Measurements from ENCODE around the gene KCNK6. TPM values are rescaled to one million over a fixed set of nuclear protein-coding genes. Genes with fewer than 3 reads are reported as not detected.

The KCNK6 gene
- total and polyA plus RNA-seq, 3 donors from 2014 or later = 2.3 to 3.5 (median 3.4) TPM

DNA sequence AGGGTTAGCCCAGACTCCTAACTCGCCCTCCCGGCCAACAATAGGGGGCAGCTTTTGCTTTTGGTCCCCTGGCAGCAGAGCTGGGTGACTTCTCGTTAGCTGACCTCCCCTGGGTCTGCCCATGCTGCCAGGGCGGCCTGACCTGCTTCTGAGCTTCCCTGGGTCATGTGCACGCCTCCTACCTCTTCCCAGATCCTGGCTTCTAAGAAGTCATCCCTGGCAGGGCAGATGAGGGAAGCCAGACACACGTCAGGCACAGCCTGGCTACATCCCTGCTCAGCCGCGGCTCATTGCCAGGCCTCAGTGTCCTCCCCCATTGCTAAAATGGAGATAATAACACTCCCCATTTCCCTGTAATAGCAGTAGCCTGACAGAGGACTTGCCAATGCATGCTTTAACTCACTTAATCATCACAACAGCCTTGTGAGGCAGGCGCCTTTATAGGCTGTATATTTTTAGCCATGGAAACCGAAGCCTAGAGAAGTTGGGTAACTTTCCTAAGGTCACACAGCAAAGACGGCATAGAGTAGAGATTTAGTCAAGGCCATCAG lies 2.1 kb downstream of the KCNK6 start:
- TF ChIP-seq, protein P1, sequence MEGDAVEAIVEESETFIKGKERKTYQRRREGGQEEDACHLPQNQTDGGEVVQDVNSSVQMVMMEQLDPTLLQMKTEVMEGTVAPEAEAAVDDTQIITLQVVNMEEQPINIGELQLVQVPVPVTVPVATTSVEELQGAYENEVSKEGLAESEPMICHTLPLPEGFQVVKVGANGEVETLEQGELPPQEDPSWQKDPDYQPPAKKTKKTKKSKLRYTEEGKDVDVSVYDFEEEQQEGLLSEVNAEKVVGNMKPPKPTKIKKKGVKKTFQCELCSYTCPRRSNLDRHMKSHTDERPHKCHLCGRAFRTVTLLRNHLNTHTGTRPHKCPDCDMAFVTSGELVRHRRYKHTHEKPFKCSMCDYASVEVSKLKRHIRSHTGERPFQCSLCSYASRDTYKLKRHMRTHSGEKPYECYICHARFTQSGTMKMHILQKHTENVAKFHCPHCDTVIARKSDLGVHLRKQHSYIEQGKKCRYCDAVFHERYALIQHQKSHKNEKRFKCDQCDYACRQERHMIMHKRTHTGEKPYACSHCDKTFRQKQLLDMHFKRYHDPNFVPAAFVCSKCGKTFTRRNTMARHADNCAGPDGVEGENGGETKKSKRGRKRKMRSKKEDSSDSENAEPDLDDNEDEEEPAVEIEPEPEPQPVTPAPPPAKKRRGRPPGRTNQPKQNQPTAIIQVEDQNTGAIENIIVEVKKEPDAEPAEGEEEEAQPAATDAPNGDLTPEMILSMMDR (IDR thresholded peaks at IDR 0.05) = no peak
- Histone ChIP-seq H3K9me3 (no peaks in the 10 kb centered on the region), H3K36me3 (ENCODE audit: low read depth, missing control alignments) (no peaks in the 10 kb centered on the region), H3K27me3 (no peaks in the 10 kb centered on the region), H3K4me3 (no peak overlapping the region), H3K4me1 (peaks cover 24% of the 10 kb centered on the region), H3K27ac (peak overlapping the region in 1 of 2 donors; percentile 77)
- DNase-seq = peak; percentile 84
- intact Hi-C loops (cut with DNase I; ENCODE audit: low total_unique reads) = no loop called here
- 29 to 43% methylated on average over 9 to 11 of the region's 11 CpGs for WGBS, 2 donors

DNA sequence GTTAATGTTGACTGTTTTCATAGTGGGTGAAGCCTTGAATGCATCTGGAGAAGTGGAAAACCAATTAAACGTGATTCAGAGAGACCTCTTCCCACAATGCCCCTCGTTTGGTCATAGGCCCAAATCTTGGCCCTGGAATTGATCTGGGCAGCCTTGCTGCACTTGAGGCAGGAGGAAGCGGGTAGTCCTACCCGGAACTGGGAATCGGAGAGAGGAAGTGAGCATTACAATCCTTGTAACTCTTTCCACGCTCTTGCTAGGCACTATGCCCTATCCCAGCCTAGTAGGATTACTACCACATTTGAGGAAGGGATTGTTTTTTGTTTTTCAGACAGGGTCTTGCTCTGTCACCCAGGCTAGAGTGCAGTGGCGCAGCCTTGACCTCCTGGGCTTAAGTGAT lies 3.6 kb downstream of the KCNK6 start:
- intact Hi-C loops (cut with DNase I; ENCODE audit: low total_unique reads) = no loop called here
- no peak overlapping the region for H3K27ac ChIP-seq
- H3K27me3 ChIP-seq = no peaks in the 10 kb centered on the region
- WGBS, 2 donors = 66 to 77% methylated on average over 7 of the region's 7 CpGs
- no peak for TF ChIP-seq POLR2A (IDR thresholded peaks at IDR 0.05)
- TF ChIP-seq, protein P1 (IDR thresholded peaks at IDR 0.05) = no peak
- DNase-seq = no peak
- H3K36me3 ChIP-seq (ENCODE audit: low read depth, missing control alignments) = no peaks in the 10 kb centered on the region
- H3K4me3 ChIP-seq = no peak overlapping the region
- peaks cover 24% of the 10 kb centered on the region for H3K4me1 ChIP-seq
- H3K9me3 ChIP-seq = no peaks in the 10 kb centered on the region

DNA sequence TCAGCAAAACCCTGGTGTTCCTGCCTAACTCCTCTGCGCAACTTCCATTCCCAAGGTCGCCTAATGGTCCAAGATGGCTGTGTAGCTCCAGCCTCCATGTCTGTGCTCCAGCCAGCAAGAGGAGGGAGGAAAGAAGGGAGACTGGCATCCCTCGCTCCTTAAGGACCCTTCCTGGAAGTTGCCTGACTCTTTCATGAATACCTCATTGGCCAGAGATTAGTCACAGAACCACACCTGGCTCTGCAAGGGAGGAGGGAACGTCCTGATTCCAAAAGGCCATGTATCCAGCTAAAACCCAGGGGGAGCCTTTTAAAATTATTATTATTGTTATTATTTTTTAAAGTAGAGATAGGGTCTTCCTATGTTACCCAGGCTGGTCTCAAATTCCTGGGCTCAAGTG lies 4.8 kb downstream of the KCNK6 start:
- H3K4me3 ChIP-seq = no peak overlapping the region
- DNase-seq = no peak
- no peaks in the 10 kb centered on the region for H3K36me3 ChIP-seq (ENCODE audit: low read depth, missing control alignments)
- TF ChIP-seq, protein P1 (IDR thresholded peaks at IDR 0.05) = no peak
- TF ChIP-seq POLR2A (IDR thresholded peaks at IDR 0.05) = no peak
- 92 to 98% methylated on average over 4 of the region's 4 CpGs for WGBS, 2 donors
- no peak overlapping the region for H3K27ac ChIP-seq
- H3K4me1 ChIP-seq = peaks cover 24% of the 10 kb centered on the region
- H3K9me3 ChIP-seq = no peaks in the 10 kb centered on the region
- H3K27me3 ChIP-seq = no peaks in the 10 kb centered on the region
- intact Hi-C loops (cut with DNase I; ENCODE audit: low total_unique reads) = no loop called here

DNA sequence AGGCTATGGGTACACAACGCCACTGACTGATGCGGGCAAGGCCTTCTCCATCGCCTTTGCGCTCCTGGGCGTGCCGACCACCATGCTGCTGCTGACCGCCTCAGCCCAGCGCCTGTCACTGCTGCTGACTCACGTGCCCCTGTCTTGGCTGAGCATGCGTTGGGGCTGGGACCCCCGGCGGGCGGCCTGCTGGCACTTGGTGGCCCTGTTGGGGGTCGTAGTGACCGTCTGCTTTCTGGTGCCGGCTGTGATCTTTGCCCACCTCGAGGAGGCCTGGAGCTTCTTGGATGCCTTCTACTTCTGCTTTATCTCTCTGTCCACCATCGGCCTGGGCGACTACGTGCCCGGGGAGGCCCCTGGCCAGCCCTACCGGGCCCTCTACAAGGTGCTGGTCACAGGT lies 6.9 kb downstream of the KCNK6 start:
- Histone ChIP-seq H3K4me3 (no peak overlapping the region), H3K9me3 (no peaks in the 10 kb centered on the region), H3K36me3 (ENCODE audit: low read depth, missing control alignments) (no peaks in the 10 kb centered on the region), H3K4me1 (peaks cover 9% of the 10 kb centered on the region), H3K27ac (no peak overlapping the region), H3K27me3 (no peaks in the 10 kb centered on the region)
- 94 to 95% methylated on average over 17 to 22 of the region's 22 CpGs for WGBS, 2 donors
- TF ChIP-seq, protein P1 (IDR thresholded peaks at IDR 0.05) = no peak
- no peak for TF ChIP-seq POLR2A (IDR thresholded peaks at IDR 0.05)
- no peak for DNase-seq
- intact Hi-C loops (cut with DNase I; ENCODE audit: low total_unique reads) = loop anchor here (5.0 kb wide), 1 partner anchor 84 kb away; no protein-coding TSS in a partner anchor

DNA sequence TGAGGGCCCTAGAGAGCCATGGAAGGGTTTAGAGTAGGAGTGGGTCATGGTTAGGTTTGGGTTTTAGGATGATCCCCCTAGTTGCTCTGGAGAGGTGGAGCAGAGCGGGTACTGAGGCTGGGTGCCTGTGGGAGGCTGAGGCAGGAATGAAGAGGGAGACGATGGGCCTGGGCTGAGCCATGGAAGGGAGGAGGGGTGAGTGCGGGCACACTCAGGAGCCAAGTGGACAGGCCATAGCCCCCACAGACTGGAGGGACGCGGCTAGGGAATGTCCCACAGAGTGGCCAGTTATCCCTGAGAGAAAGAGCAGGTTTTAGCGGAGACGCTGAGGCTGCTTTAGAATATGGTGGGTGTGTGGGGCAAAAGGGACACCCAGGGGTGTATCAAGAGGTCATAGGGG lies 10.0 kb downstream of the KCNK6 start:
- Histone ChIP-seq H3K27ac (no peak overlapping the region), H3K36me3 (ENCODE audit: low read depth, missing control alignments) (no peaks in the 10 kb centered on the region), H3K27me3 (no peaks in the 10 kb centered on the region), H3K9me3 (no peaks in the 10 kb centered on the region), H3K4me1 (no peaks in the 10 kb centered on the region), H3K4me3 (no peak overlapping the region)
- WGBS, 2 donors = 93 to 94% methylated on average over 7 of the region's 7 CpGs
- DNase-seq = no peak
- TF ChIP-seq, protein P1 (IDR thresholded peaks at IDR 0.05) = no peak
- intact Hi-C loops (cut with DNase I; ENCODE audit: low total_unique reads) = loop anchor here (5.0 kb wide), 1 partner anchor 87 kb away; no protein-coding TSS in a partner anchor
